ENCODE results near the gene DNASE1L2.
A peak's percentile ranks its signal among the peaks of the same experiment; 100 is the strongest.

DNASE1L2 gene

DNA sequence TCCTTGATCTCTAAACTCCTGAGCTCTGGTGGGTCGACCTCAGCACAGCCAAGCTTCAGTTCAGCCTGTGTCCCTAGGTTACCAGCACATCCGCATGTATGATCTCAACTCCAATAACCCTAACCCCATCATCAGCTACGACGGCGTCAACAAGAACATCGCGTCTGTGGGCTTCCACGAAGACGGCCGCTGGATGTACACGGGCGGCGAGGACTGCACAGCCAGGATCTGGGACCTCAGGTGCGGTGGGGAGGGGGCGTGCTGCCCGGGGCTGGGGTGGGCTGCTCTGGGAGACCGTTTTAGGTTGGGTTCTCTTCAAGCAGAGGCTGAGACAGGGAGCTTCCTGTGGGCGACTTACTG lies 29.8 kb upstream of the DNASE1L2 start:
- Histone ChIP-seq H3K36me3 (peaks cover 32 to 48% (median 41%) of the 10 kb centered on the region in 11 experiments), H3K9me3 (replicated peaks in 1 of 11) (no peaks in the 10 kb centered on the region), H3K27ac (peak overlapping the region; percentile 87 to 99 (median 96); a peak in 19 of 22 replicates), H4K20me1 (peaks cover 0 to 48% (median 15%) of the 10 kb centered on the region in 11 experiments; a peak in 13 of 22 replicates), H3K27me3 (peaks cover 0 to 14% (median 4%) of the 10 kb centered on the region in 11 experiments; a peak in 7 of 22 replicates), H3K9ac (peak overlapping the region; percentile 90 to 99 (median 95)), H3K4me2 (peak overlapping the region; percentile 95 to 100 (median 97)), H3K4me1 (peaks cover 27 to 38% (median 32%) of the 10 kb centered on the region in 10 experiments), H3K4me3 (peak overlapping the region; percentile 62 to 86 (median 72))
- TF ChIP-seq Cebpa-rat (IDR thresholded peaks at IDR 0.05) = no peak

DNA sequence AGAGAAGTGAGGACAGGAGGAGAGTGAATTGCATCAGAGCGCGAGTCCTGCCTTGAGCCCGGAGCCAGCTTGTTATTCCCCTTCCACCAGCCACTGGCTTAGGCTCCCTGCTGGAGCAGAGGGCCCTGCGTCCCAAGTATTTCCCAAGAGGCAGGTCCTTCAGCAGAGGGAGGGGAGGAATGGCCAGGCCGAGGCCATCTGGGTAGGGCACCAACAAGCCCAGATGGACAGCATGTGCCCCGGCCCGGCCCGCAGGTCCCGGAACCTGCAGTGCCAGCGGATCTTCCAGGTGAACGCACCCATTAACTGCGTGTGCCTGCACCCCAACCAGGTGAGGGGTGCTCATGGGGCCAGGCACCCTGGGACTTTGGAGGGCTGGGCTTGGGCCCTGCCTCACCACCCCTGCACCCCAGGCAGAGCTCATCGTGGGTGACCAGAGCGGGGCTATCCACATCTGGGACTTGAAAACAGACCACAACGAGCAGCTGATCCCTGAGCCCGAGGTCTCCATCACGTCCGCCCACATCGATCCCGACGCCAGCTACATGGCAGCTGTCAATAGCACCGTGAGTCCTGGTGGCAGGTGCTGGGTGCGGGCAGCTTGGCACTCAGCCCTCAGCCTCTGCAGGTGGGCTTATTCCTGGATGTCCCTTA lies 29.3 kb upstream of the DNASE1L2 start:
- Histone ChIP-seq H3K9ac (peak overlapping the region; percentile 15 to 99 (median 95); a peak in 19 of 22 replicates), H3K4me1 (peaks cover 27 to 43% (median 36%) of the 10 kb centered on the region in 10 experiments), H3K9me3 (replicated peaks in 1 of 11) (no peaks in the 10 kb centered on the region), H4K20me1 (peaks cover 0 to 53% (median 20%) of the 10 kb centered on the region in 11 experiments; a peak in 16 of 22 replicates), H3K36me3 (peaks cover 37 to 53% (median 44%) of the 10 kb centered on the region in 11 experiments), H3K4me3 (peak overlapping the region in 6 of 10 experiments; percentile 70 to 84 (median 75); a peak in 8 of 20 replicates), H3K27ac (peak overlapping the region in 4 of 11 experiments; percentile 6 to 87 (median 21); a peak in 1 of 22 replicates), H3K4me2 (peak overlapping the region; percentile 95 to 100 (median 97); a peak in 20 of 22 replicates), H3K27me3 (peaks cover 0 to 9% (median under 1%) of the 10 kb centered on the region in 11 experiments; a peak in 6 of 22 replicates)
- no peak for TF ChIP-seq Cebpa-rat (IDR thresholded peaks at IDR 0.05)

DNA sequence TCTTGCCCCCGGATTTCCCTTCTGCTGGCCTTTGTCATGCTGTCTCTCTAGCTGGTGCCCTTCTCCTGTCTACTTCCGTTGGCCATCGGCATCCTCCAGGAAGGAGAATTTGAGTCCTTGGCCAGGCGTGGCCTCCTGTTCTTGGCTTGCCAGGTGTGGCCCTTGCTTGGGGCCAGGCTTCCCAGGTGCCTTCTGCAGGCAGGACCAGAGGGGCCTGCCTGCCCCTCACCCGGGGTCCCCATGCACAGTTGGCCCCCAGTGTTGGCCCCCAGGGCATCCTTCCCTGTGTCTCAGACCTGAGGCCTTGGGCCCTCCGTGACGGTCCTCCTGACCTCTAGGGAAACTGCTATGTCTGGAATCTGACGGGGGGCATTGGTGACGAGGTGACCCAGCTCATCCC lies 28.4 kb upstream of the DNASE1L2 start:
- Histone ChIP-seq H3K4me1 (peaks cover 35 to 53% (median 45%) of the 10 kb centered on the region in 10 experiments), H4K20me1 (peaks cover 8 to 63% (median 30%) of the 10 kb centered on the region in 11 experiments; a peak in 20 of 22 replicates), H3K27me3 (no peaks in the 10 kb centered on the region), H3K4me3 (no peak overlapping the region), H3K9me3 (replicated peaks in 1 of 11) (no peaks in the 10 kb centered on the region), H3K4me2 (0 out of 22 replicates have a peak overlapping the region, but pooled peaks of 2 of the 11 experiments have one; percentile 96 to 100), H3K9ac (peak overlapping the region in 7 of 11 experiments; percentile 91 to 99 (median 98); a peak in 6 of 22 replicates), H3K27ac (no peak overlapping the region), H3K36me3 (peaks cover 42 to 62% (median 51%) of the 10 kb centered on the region in 11 experiments)
- no peak for TF ChIP-seq Cebpa-rat (IDR thresholded peaks at IDR 0.05)

DNA sequence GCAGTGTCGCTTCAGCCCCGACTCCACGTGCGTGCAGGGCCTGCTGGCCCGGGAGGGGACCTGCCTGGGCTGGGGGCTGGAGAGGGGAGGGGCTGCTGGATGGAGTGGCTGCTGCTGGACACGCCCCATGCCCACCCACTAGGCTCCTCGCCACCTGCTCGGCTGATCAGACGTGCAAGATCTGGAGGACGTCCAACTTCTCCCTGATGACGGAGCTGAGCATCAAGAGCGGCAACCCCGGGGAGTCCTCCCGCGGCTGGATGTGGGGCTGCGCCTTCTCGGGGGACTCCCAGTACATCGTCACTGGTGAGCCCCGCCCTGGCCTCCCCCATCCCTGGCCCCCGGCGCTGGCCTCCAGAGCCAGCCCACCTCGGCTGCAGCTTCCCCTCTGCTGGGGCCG lies 27.9 kb upstream of the DNASE1L2 start:
- peaks cover 42 to 63% (median 51%) of the 10 kb centered on the region in 11 experiments for H3K36me3 ChIP-seq
- H3K4me2 ChIP-seq = no peak overlapping the region
- no peak for TF ChIP-seq Cebpa-rat (IDR thresholded peaks at IDR 0.05)
- no peak overlapping the region for H3K27ac ChIP-seq
- H3K9me3 ChIP-seq (replicated peaks in 1 of 11) = no peaks in the 10 kb centered on the region
- no peaks in the 10 kb centered on the region for H3K27me3 ChIP-seq
- peak overlapping the region in 2 of 11 experiments; percentile 98; a peak in 3 of 22 replicates for H3K9ac ChIP-seq
- no peak overlapping the region for H3K4me3 ChIP-seq
- peaks cover 40 to 57% (median 50%) of the 10 kb centered on the region in 10 experiments for H3K4me1 ChIP-seq
- H4K20me1 ChIP-seq = peaks cover 8 to 67% (median 34%) of the 10 kb centered on the region in 11 experiments; a peak in 20 of 22 replicates

DNA sequence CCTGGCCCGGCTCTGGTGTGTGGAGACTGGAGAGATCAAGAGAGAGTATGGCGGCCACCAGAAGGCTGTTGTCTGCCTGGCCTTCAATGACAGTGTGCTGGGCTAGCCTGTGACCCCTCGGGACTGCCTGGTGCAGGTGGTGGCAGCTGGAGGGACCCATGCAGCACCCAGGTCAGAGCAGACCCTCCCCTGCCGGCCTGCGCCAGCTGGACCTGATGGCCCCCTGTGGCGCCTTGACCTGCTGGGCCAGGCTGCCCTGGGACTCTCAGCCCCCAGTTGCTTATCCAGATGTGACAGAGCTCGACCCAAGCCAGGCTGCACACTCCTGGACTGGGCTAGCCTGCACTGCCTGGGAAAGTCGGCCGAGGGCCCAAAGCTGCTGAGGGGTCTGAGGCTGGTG lies 27.5 kb upstream of the DNASE1L2 start:
- no peak for TF ChIP-seq Cebpa-rat (IDR thresholded peaks at IDR 0.05)
- 0 out of 22 replicates have a peak overlapping the region, but pooled peaks of 1 of the 11 experiments have one; percentile 98 for H3K9ac ChIP-seq
- peaks cover 42 to 63% (median 51%) of the 10 kb centered on the region in 11 experiments for H3K36me3 ChIP-seq
- H3K27me3 ChIP-seq = no peaks in the 10 kb centered on the region
- peaks cover 8 to 72% (median 36%) of the 10 kb centered on the region in 11 experiments; a peak in 20 of 22 replicates for H4K20me1 ChIP-seq
- no peak overlapping the region for H3K27ac ChIP-seq
- no peak overlapping the region for H3K4me2 ChIP-seq
- no peaks in the 10 kb centered on the region for H3K9me3 ChIP-seq (replicated peaks in 1 of 11)
- no peak overlapping the region for H3K4me3 ChIP-seq
- H3K4me1 ChIP-seq = peaks cover 44 to 61% (median 54%) of the 10 kb centered on the region in 10 experiments

DNA sequence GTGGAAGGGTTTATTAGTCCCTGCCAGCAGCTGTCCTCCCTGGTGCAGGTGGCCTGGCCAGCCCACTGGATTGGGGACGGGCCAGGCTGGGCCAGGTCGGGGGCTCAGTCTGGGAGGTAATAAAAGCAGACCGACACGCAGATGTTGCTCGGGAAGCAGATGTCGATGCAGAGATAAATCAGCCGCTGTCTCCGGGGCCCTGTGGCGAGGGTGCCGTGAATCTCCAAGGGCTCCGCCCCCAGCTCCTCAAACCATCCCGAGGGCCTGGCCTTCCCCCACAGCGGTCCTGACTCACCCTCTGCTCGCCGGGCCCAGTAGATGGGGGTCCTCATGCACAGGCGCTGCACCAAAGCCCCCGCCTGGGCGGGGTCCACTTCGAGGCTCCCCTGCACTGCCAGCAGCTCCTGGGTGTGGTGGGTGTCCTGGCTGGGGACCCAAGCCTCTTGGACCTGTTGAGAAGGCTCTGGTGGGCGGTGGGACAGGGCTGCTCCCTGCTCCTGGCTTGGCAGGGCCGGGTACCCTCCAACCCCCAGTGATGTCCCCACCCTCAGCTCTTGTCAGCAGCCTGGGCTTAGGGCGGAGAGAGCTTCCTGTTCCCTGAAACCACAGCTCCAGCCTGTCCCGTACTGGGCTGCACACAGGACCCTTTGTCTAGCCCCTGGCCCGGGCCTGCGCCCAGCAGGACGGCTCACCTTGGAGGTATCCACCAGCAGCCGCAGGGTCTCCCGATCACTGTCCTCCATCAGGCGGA lies 26.8 kb upstream of the DNASE1L2 start:
- Histone ChIP-seq H3K4me2 (no peak overlapping the region), H3K9me3 (replicated peaks in 1 of 11) (no peaks in the 10 kb centered on the region), H3K27ac (no peak overlapping the region), H3K4me1 (peaks cover 40 to 58% (median 51%) of the 10 kb centered on the region in 10 experiments), H3K9ac (peak overlapping the region in 3 of 11 experiments; percentile 1 to 11 (median 9); a peak in 3 of 22 replicates), H3K27me3 (no peaks in the 10 kb centered on the region), H3K4me3 (no peak overlapping the region), H4K20me1 (peaks cover 8 to 76% (median 36%) of the 10 kb centered on the region in 11 experiments; a peak in 20 of 22 replicates), H3K36me3 (peaks cover 42 to 63% (median 51%) of the 10 kb centered on the region in 11 experiments)
- TF ChIP-seq Cebpa-rat (IDR thresholded peaks at IDR 0.05) = no peak

DNA sequence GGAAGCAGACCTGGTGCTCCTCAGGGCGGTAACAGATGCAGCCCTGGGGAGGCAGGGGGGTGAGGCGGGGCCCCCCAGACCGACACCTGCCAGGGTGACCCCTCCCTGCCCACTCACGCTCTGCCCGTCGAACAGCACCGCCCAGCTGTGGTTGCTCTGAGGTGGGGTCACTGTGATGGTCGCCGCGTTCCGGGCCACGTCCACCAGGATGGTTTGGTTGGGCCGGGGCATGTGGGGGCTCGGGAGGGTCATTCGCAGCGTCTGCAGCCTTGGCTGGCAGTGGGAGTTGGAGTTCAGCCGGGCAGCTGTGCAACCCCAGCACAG lies 26.3 kb upstream of the DNASE1L2 start:
- TF ChIP-seq Cebpa-rat (IDR thresholded peaks at IDR 0.05) = no peak
- H3K36me3 ChIP-seq = peaks cover 42 to 63% (median 51%) of the 10 kb centered on the region in 11 experiments
- H3K4me3 ChIP-seq = no peak overlapping the region
- H3K4me1 ChIP-seq = peaks cover 35 to 53% (median 46%) of the 10 kb centered on the region in 10 experiments
- peaks cover 8 to 76% (median 36%) of the 10 kb centered on the region in 11 experiments; a peak in 20 of 22 replicates for H4K20me1 ChIP-seq
- no peak overlapping the region for H3K27ac ChIP-seq
- H3K9ac ChIP-seq = peak overlapping the region in 1 of 11 experiments; percentile 1; a peak in 2 of 22 replicates
- H3K9me3 ChIP-seq (replicated peaks in 1 of 11) = no peaks in the 10 kb centered on the region
- H3K27me3 ChIP-seq = no peaks in the 10 kb centered on the region
- H3K4me2 ChIP-seq = no peak overlapping the region

DNA sequence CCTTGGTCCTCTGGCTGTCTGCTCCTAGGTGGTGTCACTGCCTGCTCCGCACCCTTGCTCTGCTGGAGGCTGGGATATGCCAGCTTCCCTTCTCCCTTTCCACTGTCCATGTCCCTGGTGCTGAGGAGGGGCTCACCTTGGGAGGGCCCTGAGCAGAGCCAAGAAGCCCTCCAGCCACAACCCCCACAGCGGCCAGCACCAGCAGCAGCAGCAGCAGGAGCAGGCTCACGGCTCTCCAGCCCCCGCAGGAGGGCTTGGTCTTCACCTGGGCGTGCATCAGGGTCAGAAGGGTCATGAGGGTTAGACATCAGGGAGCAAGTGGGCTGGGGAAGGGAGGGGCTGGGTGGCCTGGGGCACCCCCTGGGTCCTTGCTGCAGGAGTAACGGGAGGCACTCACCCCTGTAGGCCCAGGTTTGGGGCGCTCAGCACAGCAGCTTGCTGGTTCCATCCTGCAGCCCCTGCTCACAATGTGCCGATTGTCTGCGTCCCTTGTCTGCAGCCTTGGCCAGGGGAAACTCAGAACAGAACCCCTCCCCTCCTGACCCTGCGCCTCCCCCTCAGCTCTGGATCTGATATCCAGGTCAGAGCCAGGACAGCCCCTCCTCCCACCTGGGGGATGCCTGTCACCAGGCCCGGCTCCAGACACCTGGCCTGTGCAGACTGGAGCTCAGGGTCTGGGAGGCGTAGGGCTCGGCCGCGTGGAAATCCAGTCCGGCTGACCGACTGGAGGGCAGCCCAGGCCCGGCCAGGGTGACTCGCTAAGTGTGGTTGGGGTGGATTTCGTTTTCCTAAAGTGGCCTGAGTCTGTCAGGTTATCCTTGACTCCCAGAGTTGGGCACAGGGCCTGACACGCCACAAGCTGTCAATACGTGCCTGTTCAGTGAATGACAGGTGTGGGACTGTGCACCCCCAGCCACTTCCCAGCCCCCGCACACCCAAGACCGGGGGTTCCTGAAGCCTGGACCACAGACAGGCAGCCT lies 25.6 kb upstream of the DNASE1L2 start, which contains the start of gene BRICD5:
Gene BRICD5 (minus strand): TSS at position 478 of the 980 bp plus-strand sequence. CDS start 30 bp downstream, at position 448.
- peaks cover 36 to 55% (median 46%) of the 10 kb centered on the region in 10 experiments for H3K4me1 ChIP-seq
- no peak within 1 kb of the TSS for H3K27ac ChIP-seq
- peaks cover 42 to 63% (median 51%) of the 10 kb centered on the region in 11 experiments for H3K36me3 ChIP-seq

More for the DNA sequence above, 25.6 kb upstream of the DNASE1L2 start, which contains the start of gene BRICD5:
- no peak for TF ChIP-seq Cebpa-rat (IDR thresholded peaks at IDR 0.05)
- peaks cover 8 to 76% (median 36%) of the 10 kb centered on the region in 11 experiments; a peak in 20 of 22 replicates for H4K20me1 ChIP-seq
- H3K27me3 ChIP-seq = no peaks in the 10 kb centered on the region
- peak within 1 kb of the TSS in 4 of 11 experiments; percentile 95 to 99 (median 98); a peak in 9 of 22 replicates for H3K4me2 ChIP-seq
- H3K9me3 ChIP-seq (replicated peaks in 1 of 11) = no peaks in the 10 kb centered on the region
- H3K9ac ChIP-seq = peak within 1 kb of the TSS in 10 of 11 experiments; percentile 3 to 94 (median 88); a peak in 13 of 22 replicates
- no peak within 1 kb of the TSS for H3K4me3 ChIP-seq
